OCI-LY3 (cell line): Measurements from ENCODE around the gene YY1.

Experiments
- H2AFZ ChIP-seq: fragments of 200-600, 300-600 bp; shearing (Covaris generic); 2 replicates; pipeline ENCODE4 v1.6.0; 2014; ENCODE audit warnings: antibody characterized with exemption, low read depth, low read length
- H3K27ac ChIP-seq: fragments of 200-600, 300-600 bp; sonication (generic); 2 replicates; pipeline ENCODE4 v1.5.1; 2014; ENCODE audit warnings: mild to moderate bottlenecking, low read length, moderate library complexity, mixed read lengths
- H3K27me3 ChIP-seq: fragments of 200-600, 300-600 bp; sonication (generic); 2 replicates; pipeline ENCODE4 v1.6.1; 2014; ENCODE audit warnings: low read depth, low read length, mixed read lengths
- H3K36me3 ChIP-seq: fragments of 200-600, 300-600 bp; sonication (generic); replicated peaks from 2 replicates; pipeline ENCODE3; 2014; ENCODE audit warnings: low read depth, low read length, mixed read lengths
- H3K4me1 ChIP-seq: fragments of 300-600, 200-600 bp; sonication (generic); 2 replicates; pipeline ENCODE4 v1.6.1; 2014; ENCODE audit warnings: low read length, mixed read lengths
- H3K4me2 ChIP-seq: fragments of 200-600, 300-600 bp; sonication (generic); 2 replicates; pipeline ENCODE4 v1.6.1; 2014; ENCODE audit warnings: low read length, mixed read lengths
- H3K4me3 ChIP-seq: fragments of 300-600, 200-600 bp; sonication (generic); 2 replicates; pipeline ENCODE4 v1.5.1; 2014; ENCODE audit warnings: antibody characterized with exemption, mild to moderate bottlenecking, low read length, moderate library complexity
- H3K79me2 ChIP-seq: fragments of 300-600, 200-600 bp; shearing (Covaris generic); 2 replicates; pipeline ENCODE4 v1.6.1; 2014; ENCODE audit warnings: mild to moderate bottlenecking, low read length, mixed read lengths
- H3K9ac ChIP-seq: fragments of 300-600, 200-600 bp; shearing (Covaris generic); 2 replicates; pipeline ENCODE4 v1.6.0; 2014; ENCODE audit warnings: mild to moderate bottlenecking, low read length, moderate library complexity
- H3K9me3 ChIP-seq: fragments of 200-600, 300-600 bp; shearing (Covaris generic); 2 replicates; pipeline ENCODE4 v1.6.1; 2014; ENCODE audit warnings: low read length, mixed read lengths; ENCODE audit not compliant: insufficient read depth
- H4K20me1 ChIP-seq: fragments of 200-600, 300-600 bp; sonication (generic); 2 replicates; pipeline ENCODE4 v1.6.1; 2016; ENCODE audit warnings: low read length, mixed read lengths; ENCODE audit not compliant: insufficient read depth
- CTCF ChIP-seq: fragments of 200-600, 300-600 bp; sonication (generic); IDR thresholded peaks from 2 replicates; pipeline ENCODE4 v1.5.1; 2014; ENCODE audit warnings: antibody characterized with exemption, low read length, low read depth
- EZH2phosphoT487 ChIP-seq: fragments of 200-600 bp; shearing (Covaris generic); IDR thresholded peaks from 2 replicates; pipeline ENCODE4 v1.6.1; 2018; ENCODE audit warnings: antibody characterized with exemption, mixed run types, low read depth

Gene YY1

GRCh38 chr14:100256339-100256895, 17.5 kb downstream of the YY1 start:
- Histone ChIP-seq H3K4me2 (peak overlapping the region; percentile 59), H3K36me3 (peaks cover 9% of the 10 kb centered on the region), H2AFZ (no peak overlapping the region), H3K9ac (peak overlapping the region; percentile 8; the same call in 1 of the 2 replicates), H4K20me1 (peaks cover 84% of the 10 kb centered on the region), H3K27ac (peak overlapping the region; percentile 77), H3K27me3 (no peaks in the 10 kb centered on the region), H3K4me3 (peak overlapping the region; percentile 44), H3K9me3 (no peaks in the 10 kb centered on the region), H3K4me1 (peaks cover 51% of the 10 kb centered on the region), H3K79me2 (peaks cover 98% of the 10 kb centered on the region)
- TF ChIP-seq EZH2phosphoT487 (no peak), CTCF (no peak)

- Histone ChIP-seq H2AFZ (no peak overlapping the region), H3K4me3 (no peak overlapping the region), H3K27ac (no peak overlapping the region), H4K20me1 (peaks cover 76% of the 10 kb centered on the region), H3K4me2 (no peak overlapping the region), H3K9ac (no peak overlapping the region), H3K4me1 (peaks cover 35% of the 10 kb centered on the region), H3K27me3 (no peaks in the 10 kb centered on the region), H3K36me3 (peaks cover 33% of the 10 kb centered on the region), H3K79me2 (peaks cover 100% of the 10 kb centered on the region), H3K9me3 (no peaks in the 10 kb centered on the region)
- TF ChIP-seq EZH2phosphoT487 (no peak), CTCF (no peak)
These were observed 22.7 kb downstream of the YY1 start for GRCh38 chr14:100261621-100262020.

DNA sequence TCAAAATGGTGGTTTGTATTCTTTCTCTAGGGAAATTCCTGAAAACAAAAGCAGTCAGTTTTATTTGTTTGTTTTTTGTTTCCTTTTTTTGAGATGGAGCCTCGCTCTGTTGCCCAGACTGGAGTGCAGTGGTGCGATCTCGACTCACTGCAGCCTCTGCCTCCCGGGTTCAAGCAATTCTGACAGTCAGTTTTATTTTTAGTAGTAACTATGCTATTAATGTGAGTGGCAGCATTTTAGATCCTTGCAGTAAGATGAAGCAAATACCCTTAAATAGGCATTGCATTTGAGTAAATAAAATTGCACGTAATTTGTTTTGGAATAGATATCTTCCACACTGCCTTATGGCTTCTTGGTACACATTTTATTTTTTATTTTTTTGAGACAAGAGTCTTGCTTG, 23.6 kb downstream of the YY1 start:
- Histone ChIP-seq H4K20me1 (peaks cover 74% of the 10 kb centered on the region), H3K9me3 (no peaks in the 10 kb centered on the region), H3K36me3 (peaks cover 28% of the 10 kb centered on the region), H3K79me2 (peaks cover 100% of the 10 kb centered on the region), H3K4me2 (no peak overlapping the region), H3K9ac (no peak overlapping the region), H3K4me3 (no peak overlapping the region), H3K27me3 (no peaks in the 10 kb centered on the region), H2AFZ (no peak overlapping the region), H3K27ac (no peak overlapping the region), H3K4me1 (peaks cover 25% of the 10 kb centered on the region)
- no peak for TF ChIP-seq EZH2phosphoT487
- no peak for TF ChIP-seq CTCF

DNA sequence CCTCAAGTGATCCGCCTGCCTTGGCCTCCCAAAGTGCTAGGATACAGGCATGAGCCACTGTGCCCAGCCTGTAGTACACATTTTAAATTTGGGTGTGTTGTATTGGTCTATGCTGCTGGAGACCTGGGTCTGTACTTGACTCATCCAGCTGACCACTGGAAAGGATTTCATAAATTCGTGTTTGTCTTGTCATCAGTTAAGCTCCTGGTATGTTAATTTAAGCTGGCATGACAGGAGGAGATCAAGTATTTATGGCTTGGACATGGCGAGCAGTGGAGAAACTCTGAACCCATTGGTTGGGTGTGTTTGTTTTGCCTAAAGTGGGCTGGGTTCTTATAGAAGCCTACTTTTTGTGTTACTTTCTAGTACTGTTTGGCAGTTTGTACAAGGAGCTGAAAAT, 24.2 kb downstream of the YY1 start:
- Histone ChIP-seq H3K27ac (no peak overlapping the region), H2AFZ (no peak overlapping the region), H3K36me3 (peaks cover 27% of the 10 kb centered on the region), H3K9me3 (no peaks in the 10 kb centered on the region), H3K4me2 (no peak overlapping the region), H3K79me2 (peaks cover 100% of the 10 kb centered on the region), H3K9ac (no peak overlapping the region), H3K4me3 (no peak overlapping the region), H3K27me3 (no peaks in the 10 kb centered on the region), H4K20me1 (peaks cover 74% of the 10 kb centered on the region), H3K4me1 (peaks cover 19% of the 10 kb centered on the region)
- TF ChIP-seq EZH2phosphoT487 (no peak), CTCF (no peak)
